Gastrocnemius medialis (tissue), 4 donors: Measurements from ENCODE around the gene LYPD6B. TPM values are rescaled to one million over a fixed set of nuclear protein-coding genes. Genes with fewer than 3 reads are reported as not detected.

ENCODE experiments used
- ATAC-seq, 2 donors: fragments of 150-250 bp; one replicate each; pipeline ENCODE4 v1.9.1; 2016
- DNase-seq, 2 donors: peaks; one replicate each; pipeline ENCODE4 v3.0.0-alpha.2; 2019
- H3K27ac ChIP-seq, 4 donors: fragments of 200-600 bp; sonication (generic); 1 replicate in 1 of 4; 2 replicates in 3 of 4; pipeline ENCODE4 v1.5.1; 2016 to 2018; ENCODE audit warnings: mild to moderate bottlenecking in 2 of 4, moderate library complexity in 1 of 4
- H3K27me3 ChIP-seq, 3 donors: fragments of 200-600 bp; sonication (generic) in 2 of 3; 1 replicate in 1 of 3; 2 replicates in 2 of 3; pipeline versions ENCODE4 v1.5.1 to v1.6.0; 2016 to 2019; ENCODE audit warnings: mild to moderate bottlenecking in 1 of 3, moderate library complexity in 1 of 3
- H3K36me3 ChIP-seq, 2 donors: fragments of 200-600 bp; sonication (generic) in 1 of 2; one replicate each; pipeline ENCODE4 v1.5.1; 2017 to 2018
- H3K4me1 ChIP-seq, 2 donors: fragments of 200-600 bp; sonication (generic) in 1 of 2; one replicate each; pipeline ENCODE4 v1.5.1; 2016 to 2017; ENCODE audit warnings: mild to moderate bottlenecking in 2 of 2
- H3K4me3 ChIP-seq, 4 donors: fragments of 200-600 bp; sonication (generic) in 3 of 4; 1 replicate in 1 of 4; 2 replicates in 3 of 4; pipeline ENCODE4 v1.5.1; 2016 to 2019; ENCODE audit warnings: mild to moderate bottlenecking in 2 of 4
- H3K9me3 ChIP-seq, 3 donors: fragments of 200-600 bp; sonication (generic) in 2 of 3; 1 replicate in 1 of 3; 2 replicates in 2 of 3; pipeline ENCODE4 v1.5.1; 2016 to 2019
- CTCF ChIP-seq, 5 experiments: fragments of 450-650 bp in 3 of 5; fragments of 200-600 bp in 2 of 5; sonication (generic) in 2 of 5; IDR thresholded peaks in 4 of 5; conservative IDR thresholded peaks in 1 of 5; 1 replicate in 4 of 5; 2 replicates in 1 of 5; pipeline ENCODE4 v1.5.1; 2016 to 2019; ENCODE audit warnings: antibody characterized with exemption in 5 of 5, mild to moderate bottlenecking in 3 of 5, moderate library complexity in 3 of 5
- POLR2A ChIP-seq, 2 donors: fragments of 450-650 bp; IDR thresholded peaks; one replicate each; pipeline ENCODE4 v1.6.1; 2017; ENCODE audit warnings: antibody characterized with exemption in 2 of 2, mild to moderate bottlenecking in 2 of 2, moderate library complexity in 2 of 2
- in situ Hi-C, 4 donors: fragments of 200-750 bp; cut with MboI; loops; one replicate each; pipeline versions ENCODE4 v1.15.0 to v1.8.0; 2017; ENCODE audit warnings: low sequenced_read_pairs in 4 of 4
- intact Hi-C: fragments of 100-400 bp; cut with DNase I; formaldehyde crosslinking; loops from one replicate; pipeline ENCODE4 v1.15.1; 2023; ENCODE audit warnings: low total_unique reads
- total RNA-seq, 4 donors: library from RNA; depleted of rRNA; stranded (reverse); fragments of >200 nt; gene quantifications; one replicate each; pipeline versions ENCODE4 v1.1.0 to v1.2.3, GENCODE V29; 2016

The LYPD6B gene
- total RNA-seq, 4 donors from 2014 or later: not detected

- in situ Hi-C loops (no loop called here), intact Hi-C loops (no loop called here)
- Histone ChIP-seq H3K36me3 (no peaks in the 10 kb centered on the region), H3K4me1 (no peaks in the 10 kb centered on the region), H3K27me3 (no peaks in the 10 kb centered on the region), H3K4me3 (no peak overlapping the region), H3K27ac (no peak overlapping the region), H3K9me3 (no peaks in the 10 kb centered on the region)
- no peak for DNase-seq
- ATAC-seq: no peak
- TF ChIP-seq CTCF (IDR thresholded peaks at IDR 0.05 in 4 of 5, conservative IDR thresholded peaks at IDR 0.05 in 1 of 5) (no peak), POLR2A (IDR thresholded peaks at IDR 0.05) (no peak)
Observed at GRCh38 chr2:149189769-149190168, 151.3 kb downstream of the LYPD6B start.

- no peak overlapping the region for H3K27ac ChIP-seq
- ATAC-seq (no peak), DNase-seq (no peak)
- in situ Hi-C loops: no loop called here
- H3K4me3 ChIP-seq: no peak overlapping the region
- no peaks in the 10 kb centered on the region for H3K4me1 ChIP-seq
- TF ChIP-seq POLR2A (IDR thresholded peaks at IDR 0.05) (no peak), CTCF (IDR thresholded peaks at IDR 0.05 in 4 of 5, conservative IDR thresholded peaks at IDR 0.05 in 1 of 5) (no peak)
- H3K9me3 ChIP-seq: no peaks in the 10 kb centered on the region
- no peaks in the 10 kb centered on the region for H3K36me3 ChIP-seq
- intact Hi-C loops: no loop called here
- H3K27me3 ChIP-seq: no peaks in the 10 kb centered on the region
Observed at GRCh38 chr2:149191915-149192314, 153.4 kb downstream of the LYPD6B start.

GRCh38 chr2:149192427-149192826 is 153.9 kb downstream of the LYPD6B start:
- Histone ChIP-seq H3K36me3 (no peaks in the 10 kb centered on the region), H3K4me3 (no peak overlapping the region), H3K4me1 (no peaks in the 10 kb centered on the region), H3K9me3 (no peaks in the 10 kb centered on the region), H3K27ac (no peak overlapping the region), H3K27me3 (no peaks in the 10 kb centered on the region)
- intact Hi-C loops: no loop called here
- no peak for ATAC-seq
- no peak for TF ChIP-seq CTCF (IDR thresholded peaks at IDR 0.05 in 4 of 5, conservative IDR thresholded peaks at IDR 0.05 in 1 of 5)
- no peak for TF ChIP-seq POLR2A (IDR thresholded peaks at IDR 0.05)
- in situ Hi-C loops: no loop called here
- DNase-seq: no peak

GRCh38 chr2:149200109-149200520 is 161.6 kb downstream of the LYPD6B start:
- Histone ChIP-seq H3K27me3 (no peaks in the 10 kb centered on the region), H3K4me1 (no peaks in the 10 kb centered on the region), H3K9me3 (no peaks in the 10 kb centered on the region), H3K27ac (no peak overlapping the region), H3K4me3 (no peak overlapping the region), H3K36me3 (no peaks in the 10 kb centered on the region)
- in situ Hi-C loops (no loop called here), intact Hi-C loops (no loop called here)
- ATAC-seq (no peak), DNase-seq (no peak)
- no peak for TF ChIP-seq POLR2A (IDR thresholded peaks at IDR 0.05)
- TF ChIP-seq CTCF (IDR thresholded peaks at IDR 0.05 in 4 of 5, conservative IDR thresholded peaks at IDR 0.05 in 1 of 5): no peak

GRCh38 chr2:149204686-149205085 is 166.2 kb downstream of the LYPD6B start:
- ATAC-seq: no peak
- no peak overlapping the region for H3K4me3 ChIP-seq
- in situ Hi-C loops (no loop called here), intact Hi-C loops (no loop called here)
- no peaks in the 10 kb centered on the region for H3K4me1 ChIP-seq
- H3K36me3 ChIP-seq: no peaks in the 10 kb centered on the region
- no peaks in the 10 kb centered on the region for H3K9me3 ChIP-seq
- H3K27ac ChIP-seq: no peak overlapping the region
- no peak for DNase-seq
- H3K27me3 ChIP-seq: no peaks in the 10 kb centered on the region
- TF ChIP-seq CTCF (IDR thresholded peaks at IDR 0.05 in 4 of 5, conservative IDR thresholded peaks at IDR 0.05 in 1 of 5) (no peak), POLR2A (IDR thresholded peaks at IDR 0.05) (no peak)
